ENCODE data around the gene TSPAN18.

The TSPAN18 gene

DNA sequence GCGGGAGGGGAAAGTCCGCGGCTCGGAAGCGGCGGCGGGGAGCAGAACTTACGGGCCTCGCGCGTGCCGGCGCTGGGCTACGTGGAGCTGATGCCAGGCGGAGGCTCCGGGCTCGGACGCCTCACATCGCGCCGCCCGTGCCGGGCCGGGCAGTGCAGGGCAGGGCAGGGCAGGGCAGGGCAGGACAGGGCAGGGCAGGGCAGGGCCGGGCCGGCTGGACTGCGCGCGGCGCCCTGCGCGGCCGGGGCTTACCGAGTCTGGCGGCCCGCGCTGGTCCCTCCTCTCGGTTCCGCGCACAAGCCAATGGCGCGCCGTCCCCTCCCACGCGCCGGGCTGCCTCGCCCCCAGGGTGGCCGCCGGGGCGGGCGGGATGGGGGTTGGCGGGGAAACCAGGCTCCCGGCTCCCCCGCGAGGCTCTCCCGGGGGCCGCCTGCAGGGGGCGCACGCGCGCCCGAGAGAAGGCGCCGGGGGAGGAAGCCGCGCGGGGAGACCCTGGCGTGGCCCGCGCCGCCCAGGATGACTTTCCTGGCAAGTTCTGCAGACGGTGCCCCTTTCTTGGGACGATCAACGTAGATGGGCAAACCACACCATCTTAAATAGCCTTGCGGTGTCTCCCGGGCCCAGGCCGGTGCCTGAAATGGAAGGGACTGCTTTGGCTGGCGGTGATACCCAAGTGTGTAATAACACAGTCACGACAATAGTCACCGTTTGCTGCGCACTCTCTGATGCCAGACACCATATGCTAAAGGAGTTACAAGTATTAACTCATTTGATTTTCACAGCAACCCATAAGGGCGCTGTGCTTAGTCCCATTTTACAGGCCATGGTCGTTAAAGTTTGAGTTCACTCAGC, 224.1 kb downstream of the TSPAN18 start, which contains the start of gene TP53I11:
TSS of gene TP53I11 (minus strand) at position 259 of the 852 bp plus-strand sequence. CDS start 12,548 bp downstream, outside the sequence.
- no peaks in the 10 kb centered on the region for H4K20me1 ChIP-seq (ENCODE audit: insufficient read depth, low read length, poor library complexity, severe bottlenecking)
- no peaks in the 10 kb centered on the region for H3K79me2 ChIP-seq (ENCODE audit: insufficient read depth, low read length)
- H3K4me2 ChIP-seq (ENCODE audit: low read depth, low read length, poor library complexity, severe bottlenecking) = no peak within 1 kb of the TSS
- no peak within 1 kb of the TSS for H2AFZ ChIP-seq (ENCODE audit: low read length)
- no peaks in the 10 kb centered on the region for H3K9me2 ChIP-seq (replicated peaks; ENCODE audit: low read depth, low read length)
- no peaks in the 10 kb centered on the region for H3K9me3 ChIP-seq (ENCODE audit: insufficient read depth, low read depth, low read length)
- H3K27me3 ChIP-seq (ENCODE audit: insufficient read depth, low read length, poor library complexity, severe bottlenecking) = no peaks in the 10 kb centered on the region
- peaks cover 21% of the 10 kb centered on the region for H3K4me1 ChIP-seq (ENCODE audit: insufficient read depth, low read length, poor library complexity, severe bottlenecking)
- H3K4me3 ChIP-seq (ENCODE audit: low read length, poor library complexity, severe bottlenecking) = no peak within 1 kb of the TSS
- H3F3A ChIP-seq (ENCODE audit: low read depth) = no peaks in the 10 kb centered on the region
- H3K36me3 ChIP-seq (ENCODE audit: insufficient read depth, low read length) = no peaks in the 10 kb centered on the region
- TF ChIP-seq, protein P1, sequence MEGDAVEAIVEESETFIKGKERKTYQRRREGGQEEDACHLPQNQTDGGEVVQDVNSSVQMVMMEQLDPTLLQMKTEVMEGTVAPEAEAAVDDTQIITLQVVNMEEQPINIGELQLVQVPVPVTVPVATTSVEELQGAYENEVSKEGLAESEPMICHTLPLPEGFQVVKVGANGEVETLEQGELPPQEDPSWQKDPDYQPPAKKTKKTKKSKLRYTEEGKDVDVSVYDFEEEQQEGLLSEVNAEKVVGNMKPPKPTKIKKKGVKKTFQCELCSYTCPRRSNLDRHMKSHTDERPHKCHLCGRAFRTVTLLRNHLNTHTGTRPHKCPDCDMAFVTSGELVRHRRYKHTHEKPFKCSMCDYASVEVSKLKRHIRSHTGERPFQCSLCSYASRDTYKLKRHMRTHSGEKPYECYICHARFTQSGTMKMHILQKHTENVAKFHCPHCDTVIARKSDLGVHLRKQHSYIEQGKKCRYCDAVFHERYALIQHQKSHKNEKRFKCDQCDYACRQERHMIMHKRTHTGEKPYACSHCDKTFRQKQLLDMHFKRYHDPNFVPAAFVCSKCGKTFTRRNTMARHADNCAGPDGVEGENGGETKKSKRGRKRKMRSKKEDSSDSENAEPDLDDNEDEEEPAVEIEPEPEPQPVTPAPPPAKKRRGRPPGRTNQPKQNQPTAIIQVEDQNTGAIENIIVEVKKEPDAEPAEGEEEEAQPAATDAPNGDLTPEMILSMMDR (conservative IDR thresholded peaks at IDR 0.05; ENCODE audit: low read length) = peak; percentile 17; the same call in 1 of the 2 replicates
- TF ChIP-seq EZH2phosphoT487 (IDR thresholded peaks at IDR 0.05; ENCODE audit: borderline replicate concordance) = no peak
- H3K9ac ChIP-seq (ENCODE audit: low read depth, low read length, poor library complexity, severe bottlenecking) = no peak within 1 kb of the TSS

DNA sequence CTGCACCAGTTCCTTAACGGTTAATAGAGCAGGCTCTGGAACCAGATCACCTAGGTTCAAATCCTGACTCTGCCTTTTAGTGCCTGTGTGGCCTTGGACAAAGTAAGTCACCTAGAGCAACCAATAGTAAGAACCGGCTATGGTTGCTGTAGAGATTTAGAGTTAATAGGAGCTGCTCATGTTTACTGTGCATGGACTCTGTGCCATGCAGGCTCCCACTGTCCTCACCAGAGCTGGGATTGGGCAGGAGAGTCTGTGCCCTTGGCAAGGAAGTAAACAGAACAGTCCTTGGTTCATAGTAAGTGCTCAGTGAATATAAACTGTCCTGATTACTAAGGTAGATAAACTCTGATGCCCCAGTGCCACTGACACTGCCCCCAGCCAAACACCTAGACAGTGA, 225.3 kb downstream of the TSPAN18 start:
- no peak for TF ChIP-seq EZH2phosphoT487 (IDR thresholded peaks at IDR 0.05; ENCODE audit: borderline replicate concordance)
- TF ChIP-seq, protein P1 (conservative IDR thresholded peaks at IDR 0.05; ENCODE audit: low read length) = no peak
- Histone ChIP-seq H3K36me3 (ENCODE audit: insufficient read depth, low read length) (no peaks in the 10 kb centered on the region), H3F3A (ENCODE audit: low read depth) (no peaks in the 10 kb centered on the region), H3K27me3 (ENCODE audit: insufficient read depth, low read length, poor library complexity, severe bottlenecking) (no peaks in the 10 kb centered on the region), H3K79me2 (ENCODE audit: insufficient read depth, low read length) (no peaks in the 10 kb centered on the region), H3K4me1 (ENCODE audit: insufficient read depth, low read length, poor library complexity, severe bottlenecking) (peaks cover 22% of the 10 kb centered on the region), H2AFZ (ENCODE audit: low read length) (no peak overlapping the region), H3K9me2 (replicated peaks; ENCODE audit: low read depth, low read length) (no peaks in the 10 kb centered on the region), H4K20me1 (ENCODE audit: insufficient read depth, low read length, poor library complexity, severe bottlenecking) (no peaks in the 10 kb centered on the region), H3K9ac (ENCODE audit: low read depth, low read length, poor library complexity, severe bottlenecking) (no peak overlapping the region), H3K9me3 (ENCODE audit: insufficient read depth, low read depth, low read length) (no peaks in the 10 kb centered on the region), H3K4me2 (ENCODE audit: low read depth, low read length, poor library complexity, severe bottlenecking) (no peak overlapping the region), H3K4me3 (ENCODE audit: low read length, poor library complexity, severe bottlenecking) (no peak overlapping the region)

DNA sequence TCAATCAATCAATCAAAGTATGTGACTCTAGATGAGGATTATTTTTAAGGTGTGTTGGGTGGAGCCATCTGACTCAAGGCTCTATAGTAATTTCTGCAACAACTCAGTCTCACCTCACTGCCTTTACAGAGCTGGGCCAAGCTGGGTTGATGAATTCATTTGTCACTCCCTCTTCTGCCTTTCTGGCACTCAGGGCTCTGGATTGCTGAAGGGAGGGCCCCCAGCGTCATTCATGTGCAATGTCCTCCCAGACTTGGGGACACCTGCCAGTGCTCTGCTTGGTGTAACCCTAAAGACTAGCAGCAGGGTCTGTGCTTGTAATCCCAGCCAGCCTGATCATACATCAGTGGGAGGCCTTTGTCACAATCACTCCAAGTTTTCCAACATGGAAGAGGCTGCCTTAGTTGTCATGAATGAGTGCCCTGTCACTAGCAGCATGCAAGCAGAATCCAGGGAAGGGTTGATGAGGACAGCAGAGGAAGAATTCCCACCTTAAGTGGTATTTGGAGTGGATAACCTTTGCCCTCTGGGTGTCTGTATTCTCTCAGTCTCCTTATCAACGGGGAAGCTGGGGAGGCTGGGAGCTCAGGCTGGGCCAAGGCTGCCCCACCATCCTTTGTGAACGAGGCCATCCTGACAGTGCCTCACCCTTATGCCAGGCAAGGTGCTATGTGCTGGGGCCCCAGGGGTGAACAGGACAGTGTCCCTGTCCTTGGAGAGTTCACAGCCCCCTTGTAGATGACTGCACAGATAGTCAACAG, 225.9 kb downstream of the TSPAN18 start:
- no peak overlapping the region for H3K4me3 ChIP-seq (ENCODE audit: low read length, poor library complexity, severe bottlenecking)

More for the DNA sequence above, 225.9 kb downstream of the TSPAN18 start:
- Histone ChIP-seq H3K9ac (ENCODE audit: low read depth, low read length, poor library complexity, severe bottlenecking) (no peak overlapping the region), H4K20me1 (ENCODE audit: insufficient read depth, low read length, poor library complexity, severe bottlenecking) (no peaks in the 10 kb centered on the region), H3K27me3 (ENCODE audit: insufficient read depth, low read length, poor library complexity, severe bottlenecking) (no peaks in the 10 kb centered on the region), H3K9me3 (ENCODE audit: insufficient read depth, low read depth, low read length) (no peaks in the 10 kb centered on the region), H3K9me2 (replicated peaks; ENCODE audit: low read depth, low read length) (no peaks in the 10 kb centered on the region), H3K4me1 (ENCODE audit: insufficient read depth, low read length, poor library complexity, severe bottlenecking) (peaks cover 22% of the 10 kb centered on the region), H3K79me2 (ENCODE audit: insufficient read depth, low read length) (no peaks in the 10 kb centered on the region), H3F3A (ENCODE audit: low read depth) (no peaks in the 10 kb centered on the region), H2AFZ (ENCODE audit: low read length) (no peak overlapping the region), H3K4me2 (ENCODE audit: low read depth, low read length, poor library complexity, severe bottlenecking) (no peak overlapping the region), H3K36me3 (ENCODE audit: insufficient read depth, low read length) (no peaks in the 10 kb centered on the region)
- TF ChIP-seq, protein P1 (conservative IDR thresholded peaks at IDR 0.05; ENCODE audit: low read length) = no peak
- no peak for TF ChIP-seq EZH2phosphoT487 (IDR thresholded peaks at IDR 0.05; ENCODE audit: borderline replicate concordance)
